Stimulated activated CD4-positive, alpha-beta T cell treated with anti-CD3 and anti-CD28 coated beads, Interleukin-2, amount 100 ng/mL, for 24 hours (primary cell): ENCODE data around the gene USP30.
"Not testable (repeated sequence)": the region's sequence is repeated elsewhere in the genome, so short reads cannot be mapped to it uniquely, and the experiment has no call there.

Experiments
- DNase-seq, 2 donors: peaks; one replicate each; pipeline ENCODE4 v3.0.0-alpha.2; 2020

USP30 gene, protein sequence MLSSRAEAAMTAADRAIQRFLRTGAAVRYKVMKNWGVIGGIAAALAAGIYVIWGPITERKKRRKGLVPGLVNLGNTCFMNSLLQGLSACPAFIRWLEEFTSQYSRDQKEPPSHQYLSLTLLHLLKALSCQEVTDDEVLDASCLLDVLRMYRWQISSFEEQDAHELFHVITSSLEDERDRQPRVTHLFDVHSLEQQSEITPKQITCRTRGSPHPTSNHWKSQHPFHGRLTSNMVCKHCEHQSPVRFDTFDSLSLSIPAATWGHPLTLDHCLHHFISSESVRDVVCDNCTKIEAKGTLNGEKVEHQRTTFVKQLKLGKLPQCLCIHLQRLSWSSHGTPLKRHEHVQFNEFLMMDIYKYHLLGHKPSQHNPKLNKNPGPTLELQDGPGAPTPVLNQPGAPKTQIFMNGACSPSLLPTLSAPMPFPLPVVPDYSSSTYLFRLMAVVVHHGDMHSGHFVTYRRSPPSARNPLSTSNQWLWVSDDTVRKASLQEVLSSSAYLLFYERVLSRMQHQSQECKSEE

DNA sequence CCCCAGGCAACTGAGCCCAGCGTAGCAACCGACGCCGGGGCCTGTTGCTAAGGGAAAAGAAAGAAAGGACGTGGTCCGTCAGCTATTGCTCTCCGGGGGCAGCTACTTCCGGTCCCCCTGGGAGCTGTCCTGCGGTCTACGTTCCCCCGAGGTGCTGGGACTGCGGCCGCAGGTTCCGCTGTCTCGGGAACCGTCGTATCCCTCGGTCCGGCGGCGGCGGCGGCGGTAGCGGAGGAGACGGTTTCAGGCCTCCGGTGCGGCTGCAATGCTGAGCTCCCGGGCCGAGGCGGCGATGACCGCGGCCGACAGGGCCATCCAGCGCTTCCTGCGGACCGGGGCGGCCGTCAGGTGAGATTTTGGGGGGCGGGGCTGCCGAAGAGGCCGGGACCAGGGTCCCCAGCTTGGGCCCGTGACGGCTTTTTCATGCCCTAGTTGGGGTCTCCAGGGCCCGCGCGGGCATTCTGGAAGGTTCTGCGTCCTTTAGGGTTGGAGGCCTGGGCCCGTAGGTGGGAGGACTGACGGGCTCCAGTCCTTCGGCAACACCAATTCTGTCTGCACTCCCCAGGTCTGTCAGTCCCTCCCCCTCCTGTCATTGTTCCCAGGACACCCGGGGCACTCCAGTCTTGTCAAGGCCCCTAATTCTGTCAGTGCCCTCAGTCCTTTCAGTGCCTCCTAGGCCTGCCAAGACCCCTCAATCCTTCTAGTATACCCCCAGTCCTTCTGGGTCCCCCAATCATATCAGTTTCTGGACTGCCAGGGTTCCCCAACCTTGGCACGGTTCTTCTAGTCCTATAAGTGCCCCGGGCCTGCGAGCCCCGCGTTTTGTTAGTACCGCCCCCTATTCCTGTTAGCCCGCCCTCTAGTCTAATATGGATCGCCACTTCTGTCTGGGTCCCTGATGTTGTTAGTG lies at the start of gene USP30:
Gene USP30, plus strand, starts transcription at position 163 of the 910 bp plus-strand sequence. Its CDS starts 103 bp downstream, at position 266.
- DNase-seq = peak; percentile 86 to 87

DNA sequence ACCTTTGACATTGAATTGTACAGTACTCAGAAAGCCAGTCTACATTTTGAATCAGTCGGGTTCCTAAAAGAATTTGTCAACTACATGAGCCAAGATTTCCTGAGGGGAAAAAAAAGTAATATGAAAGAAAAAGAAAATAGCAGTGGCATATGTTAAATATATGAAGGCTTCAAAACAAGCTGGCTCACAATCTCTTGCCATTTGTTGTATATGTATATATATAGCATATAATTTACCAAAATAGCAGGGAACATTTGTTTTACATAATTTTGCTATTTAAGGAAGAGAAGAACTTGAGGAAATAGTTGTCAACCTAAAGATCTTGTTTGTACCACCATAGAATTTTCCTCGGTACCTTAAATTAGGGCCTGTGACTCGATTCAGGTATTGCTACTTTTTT lies 48.4 kb upstream of the USP30 start:
- DNase-seq = no peak

DNA sequence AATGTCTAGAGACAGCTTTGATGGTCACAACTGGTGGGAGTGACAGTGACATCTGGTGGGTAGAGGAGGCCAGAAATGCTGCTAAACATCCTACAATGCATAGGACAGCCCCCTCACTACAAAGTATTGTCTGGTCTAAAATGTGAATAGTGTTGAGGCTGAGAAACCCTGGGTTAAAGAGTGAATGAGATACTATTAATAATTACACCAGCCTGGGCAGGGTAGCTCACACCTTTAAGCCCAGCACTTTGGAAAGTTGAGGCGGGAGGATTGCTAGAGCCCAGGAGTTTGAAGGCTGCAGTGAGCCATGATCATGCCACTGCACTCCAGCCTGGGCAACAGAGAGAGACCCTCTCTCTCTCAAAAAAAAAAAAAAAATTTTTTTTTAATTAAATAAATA lies 42.6 kb upstream of the USP30 start:
- no peak for DNase-seq

DNA sequence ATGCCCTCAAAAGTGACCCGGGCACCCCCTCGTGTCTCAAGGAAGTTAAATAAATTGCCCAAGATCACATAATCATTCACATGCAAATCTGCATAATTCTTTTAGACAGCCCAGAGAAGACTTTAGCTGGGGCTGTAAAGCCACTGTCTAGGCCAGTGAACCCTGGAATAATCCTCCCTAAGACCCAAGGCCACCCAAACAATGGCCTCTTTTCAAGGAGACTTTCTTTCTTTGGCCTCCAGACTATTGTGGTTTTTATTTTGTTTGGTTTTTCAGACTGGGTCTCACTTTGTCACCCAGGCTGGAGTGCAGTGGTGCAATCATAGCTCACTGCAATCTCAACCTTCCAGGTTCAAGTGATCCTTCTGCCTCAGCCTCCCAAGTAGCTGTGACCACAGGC lies 42.1 kb upstream of the USP30 start:
- DNase-seq = no peak

DNA sequence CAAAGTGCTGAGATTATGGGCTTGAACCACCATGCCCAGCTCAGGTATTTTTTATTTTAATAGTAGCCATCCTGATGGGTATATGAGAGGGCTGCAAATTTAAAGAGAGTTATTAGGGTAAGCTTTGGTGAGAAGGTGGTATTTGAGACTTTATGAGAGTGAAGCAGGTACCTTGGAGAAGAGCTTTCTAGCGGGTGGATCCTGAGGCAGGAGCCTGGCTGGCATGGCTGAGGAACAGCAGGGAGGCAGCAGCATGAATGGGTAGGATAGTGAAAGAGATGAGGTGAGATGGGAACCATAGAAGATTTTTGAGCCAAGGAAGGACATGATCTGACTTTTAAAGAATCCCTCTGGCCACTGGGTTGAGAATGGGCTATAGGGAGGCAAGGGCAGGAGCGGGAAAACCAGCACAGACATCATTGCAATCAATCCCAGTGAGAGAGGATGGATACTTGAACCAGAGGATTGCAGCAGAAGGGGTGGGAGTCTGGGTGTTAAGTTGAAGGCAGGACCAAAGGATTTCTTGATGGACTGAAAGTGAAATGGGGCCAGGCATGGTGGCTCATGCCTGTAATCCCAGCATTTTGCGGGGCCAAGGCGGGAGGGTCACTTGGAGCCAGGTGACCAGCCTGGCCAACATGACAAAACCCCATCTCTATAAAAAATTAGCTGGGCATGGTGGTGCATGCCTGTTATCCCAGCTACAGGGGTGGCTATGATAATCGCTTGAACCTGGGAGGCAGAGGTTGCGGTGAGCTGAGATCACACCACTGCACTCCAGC lies 37.2 kb upstream of the USP30 start:
- no peak for DNase-seq

DNA sequence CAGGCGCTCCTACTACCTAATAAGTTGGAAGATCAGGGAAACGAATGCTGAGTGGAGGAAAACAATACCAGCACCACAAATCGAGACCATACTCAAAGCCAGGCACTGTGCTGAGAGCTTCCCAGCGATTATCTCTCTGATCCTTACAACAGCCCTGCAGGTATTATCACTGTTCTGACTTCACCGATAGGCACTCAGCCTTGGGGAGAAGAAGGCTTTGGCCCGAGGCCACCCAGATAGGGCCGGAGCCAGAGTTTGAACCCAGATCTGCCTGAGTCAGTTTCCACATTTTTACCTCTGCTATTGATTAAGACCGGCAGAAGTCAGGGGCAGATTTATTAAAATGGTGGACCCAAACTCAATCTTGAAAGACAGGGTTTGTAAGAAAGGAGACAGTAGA lies 36.4 kb upstream of the USP30 start:
- no peak for DNase-seq

DNA sequence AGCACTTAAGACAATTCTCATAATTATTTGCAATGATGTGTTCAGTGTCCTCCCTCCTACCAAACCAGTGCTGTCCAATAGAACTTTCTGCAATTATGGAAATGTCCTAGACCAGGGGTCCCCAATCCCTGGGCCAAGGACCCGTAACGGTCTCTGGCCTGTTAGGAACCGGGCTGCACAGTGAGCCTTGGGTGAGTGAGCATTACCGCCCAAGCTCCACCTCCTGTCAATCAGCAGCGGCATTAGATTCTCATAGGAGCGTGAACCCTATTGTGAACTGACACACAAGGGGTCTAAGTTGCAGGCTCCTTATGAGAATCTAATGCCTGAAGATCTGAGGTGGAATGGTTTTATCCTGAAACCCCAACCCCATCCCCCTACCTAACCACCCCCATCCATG lies 35.4 kb upstream of the USP30 start:
- DNase-seq = no peak

DNA sequence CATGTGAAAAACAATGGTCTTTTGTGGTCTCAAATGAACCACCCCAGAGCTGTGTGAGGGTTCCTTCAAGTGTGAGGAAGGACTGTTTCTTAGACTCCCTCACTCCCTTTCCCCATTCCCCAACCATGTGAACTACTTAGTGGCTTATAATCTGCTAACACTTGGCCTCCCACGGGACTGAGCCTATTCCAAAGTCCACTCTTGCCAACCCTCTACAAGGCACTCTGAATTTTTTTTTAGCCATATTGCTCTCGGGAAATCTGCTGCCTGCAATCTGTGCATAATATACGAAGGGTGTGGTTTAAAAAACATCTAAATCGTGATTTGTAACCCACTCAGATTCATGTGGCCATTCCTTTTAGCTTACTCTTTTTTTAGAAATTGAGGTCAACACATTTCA lies 34.1 kb upstream of the USP30 start:
- no peak for DNase-seq

DNA sequence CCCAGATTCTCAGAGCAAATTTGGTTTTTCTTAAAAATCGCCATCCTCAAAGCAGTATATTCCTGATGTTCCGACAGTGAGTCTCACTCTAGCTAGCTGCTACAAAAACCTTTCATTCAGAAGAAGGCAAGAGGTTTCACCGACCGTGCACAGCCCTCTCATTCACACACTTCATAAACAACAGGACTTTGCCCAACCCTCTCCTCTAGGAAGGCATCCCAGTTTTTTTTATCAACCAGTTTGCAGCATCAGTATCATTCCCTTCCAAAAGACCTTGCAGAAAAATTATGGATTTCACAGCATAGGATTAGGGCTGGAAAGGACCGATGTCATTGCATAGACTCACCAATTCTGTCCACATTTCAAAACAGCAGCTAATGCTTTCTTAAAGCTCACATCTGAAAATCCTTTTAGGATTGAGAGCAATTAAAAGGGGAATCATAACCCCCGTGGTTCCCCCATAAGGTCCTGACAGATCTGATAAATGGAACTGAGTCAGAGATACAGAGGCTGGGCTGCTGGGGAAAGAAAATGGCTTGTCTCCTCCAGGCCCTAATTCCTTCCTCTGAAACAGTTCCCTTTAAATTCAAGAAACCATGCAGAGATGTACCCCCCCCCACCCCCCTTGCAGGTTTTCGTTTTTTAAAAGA lies 32.1 kb upstream of the USP30 start:
- no peak for DNase-seq

DNA sequence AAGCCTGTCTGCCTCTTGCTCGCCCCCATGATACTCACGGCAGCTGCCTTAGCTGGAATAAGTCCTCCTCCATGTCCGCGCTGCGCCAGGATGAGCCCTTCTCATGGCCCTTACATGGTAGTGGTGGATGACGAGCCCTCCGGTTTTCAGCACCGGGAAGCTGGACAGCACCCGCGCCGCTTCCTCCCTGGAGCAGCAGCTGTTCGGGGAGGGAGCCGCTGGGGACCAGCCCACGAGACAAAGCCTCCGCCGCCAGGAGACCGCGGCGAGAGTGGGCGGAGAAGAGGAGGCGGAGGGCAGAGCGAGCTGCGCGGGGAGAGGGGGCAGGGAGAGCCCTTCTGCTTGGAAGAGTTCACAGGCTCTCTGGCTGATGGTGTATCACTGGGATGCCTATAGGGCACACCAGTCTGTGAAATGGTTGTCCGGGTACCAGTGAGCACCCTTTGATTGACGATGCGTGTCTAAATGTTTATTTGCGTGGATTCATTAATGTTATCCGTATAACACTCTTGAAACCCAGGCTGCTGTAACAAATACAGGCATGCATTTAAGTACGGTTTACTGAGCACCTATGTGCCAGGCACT lies 31.5 kb upstream of the USP30 start, which contains the start of gene SVOP:
Gene SVOP, minus strand, starts transcription at position 273 of the 585 bp plus-strand sequence. Its CDS starts 200 bp downstream, at position 73.
- DNase-seq = peak; percentile 24 to 54

DNA sequence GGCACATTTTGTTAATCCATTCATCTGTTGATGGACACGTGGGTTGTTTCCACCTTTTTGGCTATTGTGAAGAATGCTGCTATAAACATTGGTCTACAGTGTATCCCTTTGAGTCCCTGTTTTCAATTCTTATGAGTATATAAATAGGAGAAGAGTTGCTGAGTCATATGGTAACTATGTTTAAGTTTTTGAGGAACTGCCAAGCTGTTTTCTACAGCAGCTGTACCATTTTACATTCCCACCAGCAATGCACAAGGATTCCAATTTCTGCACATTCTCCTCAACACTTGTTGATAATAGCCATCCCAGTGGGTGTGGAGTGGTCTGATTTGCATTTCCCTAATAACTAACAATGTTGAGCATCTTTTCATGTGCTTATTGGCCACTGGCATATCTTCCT lies 24.6 kb upstream of the USP30 start:
- DNase-seq = no peak

DNA sequence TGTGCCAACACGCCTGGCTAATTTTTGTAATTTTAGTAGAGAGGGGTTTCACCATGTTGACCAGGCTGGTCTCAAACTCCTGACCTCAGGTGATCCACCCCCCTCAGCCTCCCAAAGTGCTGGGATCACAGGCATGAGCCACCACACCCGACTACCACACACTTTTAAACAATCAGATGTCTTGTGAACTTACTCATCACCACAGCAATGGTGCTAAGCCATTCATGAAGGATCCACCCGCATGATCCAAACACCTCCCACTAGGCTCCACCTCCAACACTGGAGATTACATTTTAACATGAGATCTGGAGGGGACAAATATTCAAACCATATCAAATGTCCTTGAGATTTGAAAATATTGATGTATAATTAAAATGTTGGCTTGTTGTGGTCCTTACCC lies 23.8 kb upstream of the USP30 start:
- not testable (repeated sequence) for DNase-seq

DNA sequence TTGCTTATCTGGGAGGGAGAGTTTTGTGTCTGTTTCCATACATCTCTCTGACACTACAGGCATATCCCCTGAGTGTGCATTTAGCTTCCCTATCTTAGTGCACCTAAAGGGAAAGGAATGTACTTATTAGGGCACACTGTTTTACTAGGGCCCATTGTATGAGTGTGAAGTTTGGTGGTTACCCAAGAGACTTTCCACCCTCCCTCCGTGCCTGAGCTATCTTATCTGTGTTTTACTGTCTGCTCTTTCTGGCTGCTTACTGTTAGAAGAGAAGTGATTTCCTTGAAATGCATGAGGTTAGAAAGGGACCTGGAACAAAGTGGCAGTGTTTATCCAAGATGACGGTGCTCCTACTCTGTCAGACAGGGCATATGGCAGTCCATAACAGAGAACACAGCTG lies 23.0 kb upstream of the USP30 start:
- DNase-seq = no peak

DNA sequence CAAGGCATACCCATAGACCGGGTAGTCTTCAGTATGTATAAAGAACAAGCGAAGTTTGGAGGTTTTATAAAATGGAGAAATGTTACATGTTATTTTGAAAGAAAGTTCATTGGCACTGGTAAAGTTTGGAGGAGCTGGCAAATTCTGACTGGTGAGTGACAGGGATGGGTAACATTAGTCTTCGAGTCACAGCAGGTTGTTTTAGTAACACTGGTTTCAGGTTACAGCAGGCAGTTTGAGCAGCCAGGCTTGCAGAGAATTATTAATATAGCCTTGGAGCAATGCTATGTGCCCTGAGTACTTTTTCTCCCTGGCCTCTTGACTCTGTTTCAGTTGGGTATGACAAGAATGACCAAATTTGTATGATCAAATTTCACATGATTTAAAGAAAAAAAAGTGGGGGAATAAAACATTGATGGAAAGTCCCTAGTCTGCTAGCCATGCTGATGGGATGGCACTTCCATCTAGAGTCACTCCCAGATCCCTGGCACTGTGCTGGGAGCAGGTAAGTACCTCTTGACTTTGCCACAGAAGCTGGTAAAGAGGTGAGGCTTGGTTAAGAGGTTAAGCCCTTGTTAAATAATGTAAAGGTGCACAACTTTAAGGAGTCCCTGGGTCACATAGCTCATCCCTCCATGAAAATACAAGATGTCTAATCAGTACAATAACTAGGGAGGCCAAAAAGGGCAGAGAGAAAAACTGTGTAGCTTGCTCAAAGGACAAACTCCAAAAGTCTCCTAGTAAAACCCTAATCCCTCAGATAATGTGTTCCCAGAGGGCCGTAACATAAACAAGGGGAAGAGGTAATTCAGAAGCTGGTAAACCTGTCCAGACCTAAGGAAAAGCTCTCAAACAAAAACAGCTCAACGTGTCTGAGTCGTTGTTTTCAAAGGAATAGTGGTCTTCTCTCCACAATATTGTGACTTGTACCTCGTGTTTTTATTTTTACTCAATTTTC lies 18.9 kb upstream of the USP30 start:
- DNase-seq = no peak

DNA sequence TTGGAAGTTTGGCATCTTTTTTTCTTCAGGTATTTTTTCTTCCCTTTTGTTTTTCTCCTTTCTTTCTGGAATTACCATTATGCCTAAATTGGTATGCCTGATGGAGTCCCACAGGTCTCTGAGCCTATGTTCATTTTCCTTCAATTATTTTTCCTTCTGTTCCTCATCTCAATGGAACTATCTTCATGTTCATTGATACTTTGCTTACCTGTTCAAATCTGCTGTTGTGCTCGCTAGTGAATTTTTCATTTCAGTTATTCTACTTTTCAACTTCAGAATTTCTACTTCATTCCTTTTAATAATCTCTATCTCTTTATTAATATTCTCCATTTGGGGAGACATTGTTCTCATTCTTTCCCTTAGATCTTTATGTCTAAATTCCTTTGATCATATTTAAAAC lies 15.4 kb upstream of the USP30 start:
- no peak for DNase-seq

DNA sequence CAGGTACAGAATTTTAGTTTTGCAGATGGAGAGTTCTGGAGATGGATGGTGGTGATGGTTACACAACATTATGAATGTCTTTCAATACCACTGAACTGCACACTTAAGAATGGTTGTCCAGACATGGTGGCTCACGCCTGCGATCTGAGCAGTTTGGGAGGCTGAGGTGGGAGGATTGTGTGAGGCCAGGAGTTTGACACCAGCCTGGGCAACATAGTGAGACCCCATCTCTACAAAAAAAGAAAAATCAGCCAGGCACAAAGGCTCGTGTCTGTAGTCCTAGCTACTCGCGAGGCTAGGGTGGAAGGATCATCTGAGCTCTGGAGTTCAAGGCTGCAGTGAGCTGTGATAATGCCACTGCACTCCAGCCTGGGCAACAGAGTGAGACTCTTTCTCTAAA lies 8.1 kb upstream of the USP30 start:
- DNase-seq = no peak

DNA sequence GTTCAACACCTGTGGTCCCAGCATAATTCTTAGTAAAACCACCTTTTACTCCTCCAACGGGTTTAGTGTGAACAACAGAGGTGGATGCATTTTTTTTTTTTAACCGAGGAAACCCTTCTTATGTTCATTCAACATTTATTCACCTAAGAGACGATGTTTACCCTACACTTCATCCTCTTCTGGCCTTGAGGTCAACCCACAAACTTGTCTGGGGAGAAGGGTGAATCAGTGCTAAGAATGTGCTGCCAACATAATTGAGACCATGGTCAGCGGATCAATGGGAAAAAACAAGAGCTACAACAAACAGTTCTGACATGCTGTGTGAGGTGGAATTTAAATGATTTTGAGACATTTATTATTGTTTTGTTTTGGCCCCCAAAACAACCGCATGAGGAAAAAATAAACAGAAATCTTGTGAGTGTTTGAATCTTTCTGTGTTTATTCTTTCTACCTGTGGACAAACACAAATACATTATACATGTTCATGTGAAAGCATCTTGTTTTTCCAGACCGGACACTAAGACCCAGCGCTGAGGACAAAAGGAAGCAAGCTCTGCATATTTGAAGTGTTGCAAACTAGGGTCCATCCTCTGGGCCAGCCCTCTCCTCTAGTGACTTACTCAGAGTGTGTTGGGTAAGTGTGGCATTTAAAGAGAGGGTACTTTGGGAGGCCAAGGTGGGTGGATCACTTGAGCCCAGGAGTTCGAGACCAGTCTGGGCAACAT lies 5.1 kb upstream of the USP30 start:
- DNase-seq = no peak

DNA sequence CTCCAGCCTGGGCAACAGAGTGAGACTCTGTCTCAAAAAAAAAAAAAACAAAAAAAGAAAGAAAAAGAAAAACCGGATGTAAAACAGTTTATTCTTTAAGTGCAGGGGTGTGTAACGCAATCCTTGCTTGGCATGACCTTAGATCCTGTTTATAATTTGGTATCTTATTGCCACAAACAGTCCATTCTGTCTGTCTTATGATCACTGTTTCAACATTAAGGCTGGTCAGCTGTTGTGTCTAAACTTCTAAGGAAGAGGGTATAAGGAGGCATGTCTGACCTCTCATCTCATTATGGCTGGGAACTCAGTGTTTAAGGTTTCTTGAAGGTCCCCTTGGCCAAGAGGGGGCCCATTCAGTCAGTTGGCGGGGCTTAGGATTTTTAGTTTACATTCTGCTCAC lies 3.7 kb upstream of the USP30 start:
- DNase-seq = not testable (repeated sequence)

DNA sequence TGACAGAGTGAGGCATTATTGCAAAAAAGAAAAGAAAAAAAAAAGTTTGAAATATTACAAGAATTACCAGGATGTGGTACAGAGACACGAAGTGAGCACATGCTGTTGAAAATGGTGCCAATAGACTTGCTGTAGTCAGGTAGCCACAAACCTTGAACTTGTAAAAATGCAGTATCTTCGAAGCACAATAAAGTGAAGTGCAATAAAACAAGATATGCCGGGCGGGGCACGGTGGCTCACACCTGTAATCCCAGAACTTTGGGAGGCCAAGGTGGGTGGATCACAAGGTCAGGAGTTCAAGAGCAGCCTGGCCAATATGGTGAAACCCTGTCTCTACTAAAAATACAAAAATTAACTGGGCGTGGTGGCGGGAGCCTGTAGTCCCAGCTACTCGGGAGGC lies 2.6 kb upstream of the USP30 start:
- not testable (repeated sequence) for DNase-seq

DNA sequence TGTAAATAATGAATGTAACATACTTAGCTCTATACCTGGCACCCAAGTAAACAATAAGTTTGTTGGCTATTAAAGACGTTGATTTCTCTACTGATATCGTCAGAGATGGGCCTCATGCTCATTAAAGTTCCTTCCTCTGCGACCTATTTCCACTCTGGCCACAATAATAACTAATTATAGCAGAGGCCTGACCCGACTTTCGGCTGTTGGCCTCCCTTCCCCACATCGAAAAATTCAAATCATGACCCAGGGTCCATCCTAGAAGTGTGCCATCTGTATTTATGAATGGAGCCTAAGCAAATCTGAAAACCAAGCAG lies 321 bp upstream of the USP30 start:
- DNase-seq = no peak
